ENCODE data around the gene GNG2.

Gene GNG2

DNA sequence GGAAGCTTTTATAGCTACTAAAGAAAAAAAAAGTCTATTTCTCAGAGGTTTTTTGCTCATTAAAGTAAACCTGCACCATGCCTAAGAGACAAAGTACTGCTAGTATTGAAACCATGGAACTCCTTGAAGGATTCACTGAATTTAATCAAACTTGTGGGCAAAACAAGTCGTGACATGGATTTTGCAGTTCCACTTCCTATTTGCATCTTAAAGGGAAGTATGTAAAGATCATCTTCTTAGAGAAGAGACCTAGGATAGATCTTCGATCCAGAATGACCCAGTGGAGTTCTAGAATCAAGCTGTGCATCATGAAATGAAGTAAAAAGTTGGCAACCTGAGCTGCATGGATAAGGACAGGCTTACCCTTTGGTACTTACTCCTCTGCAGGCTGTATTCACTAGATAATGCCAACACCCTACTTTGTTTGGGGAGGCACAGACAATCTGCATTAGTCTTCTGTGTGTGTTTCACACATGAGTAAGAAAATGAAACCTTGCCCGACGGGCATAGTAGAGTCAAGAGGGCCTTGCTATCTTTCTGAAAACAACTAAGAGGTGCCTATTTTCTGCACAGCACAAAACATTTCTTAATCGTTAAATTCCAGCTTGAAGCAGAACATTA, 1.9 kb downstream of the GNG2 start:
- Mint-ChIP-seq H3K9me3 (no peaks in the 10 kb centered on the region), H3K4me3 (peak overlapping the region in 1 of 2 donors; percentile 99), H3K27me3 (no peaks in the 10 kb centered on the region), H3K4me1 (ENCODE audit: low read depth in 2 of 2) (peaks cover 33 to 48% of the 10 kb centered on the region in 2 donors), H3K36me3 (ENCODE audit: insufficient read depth) (peaks cover 33% of the 10 kb centered on the region), H3K27ac (peak overlapping the region in 1 of 2 donors; percentile 90)
- DNase-seq, result no peak
- peak; percentile 15 for ATAC-seq (replicated peaks)

DNA sequence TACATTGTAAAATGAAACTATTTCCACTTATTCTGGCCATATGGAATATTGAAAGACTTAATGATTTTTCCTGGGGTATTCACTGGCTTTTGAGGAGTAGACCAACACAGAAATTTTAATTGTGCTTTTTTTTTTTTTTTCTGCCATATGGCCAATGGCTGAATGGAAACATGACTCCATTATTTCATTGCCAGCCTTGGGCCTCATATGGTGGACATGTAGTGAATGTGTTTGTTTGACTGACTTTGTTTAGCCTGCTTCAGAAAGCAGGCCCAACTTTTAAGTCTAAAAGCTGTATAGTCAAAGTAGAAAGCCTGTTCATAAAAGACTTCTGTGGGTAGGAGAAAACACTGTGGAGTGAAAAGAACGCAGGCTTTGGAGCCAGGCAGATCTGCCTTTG, 2.4 kb downstream of the GNG2 start:
- Mint-ChIP-seq H3K9me3 (no peaks in the 10 kb centered on the region), H3K27ac (peak overlapping the region in 1 of 2 donors; percentile 90), H3K27me3 (no peaks in the 10 kb centered on the region), H3K4me1 (ENCODE audit: low read depth in 2 of 2) (peaks cover 32 to 44% of the 10 kb centered on the region in 2 donors), H3K4me3 (peak overlapping the region in 1 of 2 donors; percentile 99), H3K36me3 (ENCODE audit: insufficient read depth) (peaks cover 33% of the 10 kb centered on the region)
- no peak for ATAC-seq (replicated peaks)
- DNase-seq, result no peak

DNA sequence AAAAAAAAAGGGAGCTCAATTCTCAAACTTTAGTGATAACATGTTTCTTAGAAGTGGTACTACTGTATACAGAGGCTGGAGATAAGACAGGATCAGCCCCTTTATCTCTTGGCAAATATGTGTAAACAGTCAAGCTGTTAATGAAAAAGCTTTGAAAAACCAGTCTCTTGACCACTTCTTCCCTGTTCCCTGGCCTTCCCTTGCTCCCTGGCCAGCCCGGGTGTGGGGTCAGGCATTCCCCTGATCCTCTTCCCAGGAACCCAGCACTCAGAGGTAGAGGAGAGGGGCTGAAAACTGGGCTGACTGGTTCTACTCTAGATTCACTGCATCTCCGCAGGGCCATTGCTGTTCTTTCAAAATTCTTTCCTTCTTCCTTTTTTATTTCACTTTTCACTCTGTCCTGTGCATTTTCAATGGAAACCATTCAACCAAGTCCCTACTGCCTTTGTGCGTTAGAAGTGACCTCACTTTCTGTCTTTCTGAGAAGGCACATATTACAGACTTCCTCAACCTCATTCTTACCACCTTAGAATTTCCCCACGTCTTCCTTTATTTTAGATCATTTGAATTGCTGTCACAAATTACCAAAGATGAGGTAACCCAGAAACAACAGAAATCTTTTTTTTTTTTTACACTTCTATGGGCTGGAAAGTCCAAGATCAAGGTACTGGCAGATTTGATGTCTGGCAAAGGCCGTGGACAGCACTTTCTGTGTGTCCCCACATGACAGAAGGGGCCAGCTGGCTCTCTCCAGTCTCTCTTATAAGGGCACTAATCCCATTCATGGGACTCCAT, 5.7 kb downstream of the GNG2 start:
- no peaks in the 10 kb centered on the region for H3K27me3 Mint-ChIP-seq
- no peak for DNase-seq
- peaks cover 17% of the 10 kb centered on the region for H3K36me3 Mint-ChIP-seq (ENCODE audit: insufficient read depth)
- peak; percentile 62 for ATAC-seq (replicated peaks)
- H3K4me1 Mint-ChIP-seq (ENCODE audit: low read depth in 2 of 2), result peaks cover 28 to 31% of the 10 kb centered on the region in 2 donors
- H3K27ac Mint-ChIP-seq, result no peak overlapping the region
- no peaks in the 10 kb centered on the region for H3K9me3 Mint-ChIP-seq
- no peak overlapping the region for H3K4me3 Mint-ChIP-seq

DNA sequence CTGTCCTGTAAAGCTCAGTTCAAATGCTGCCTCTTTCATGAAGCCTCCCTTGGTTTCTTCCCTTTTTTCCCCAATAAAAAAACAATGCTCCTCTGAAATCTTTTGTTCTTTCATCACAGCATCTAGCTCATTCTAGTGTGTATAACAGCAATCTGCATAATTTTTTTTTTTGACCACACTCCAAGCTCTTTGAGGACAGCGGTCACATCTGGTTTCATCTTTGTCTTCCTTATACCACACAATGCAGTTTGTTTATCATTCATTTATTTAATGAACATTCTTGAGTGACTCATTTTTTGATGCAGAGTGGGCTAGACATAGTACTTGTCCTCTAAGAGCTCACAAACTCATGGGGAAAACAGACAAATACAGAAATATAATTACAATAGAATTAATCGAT, 7.3 kb downstream of the GNG2 start:
- Mint-ChIP-seq H3K4me3 (no peak overlapping the region), H3K9me3 (no peaks in the 10 kb centered on the region), H3K27ac (no peak overlapping the region), H3K4me1 (ENCODE audit: low read depth in 2 of 2) (peaks cover 32 to 41% of the 10 kb centered on the region in 2 donors), H3K27me3 (no peaks in the 10 kb centered on the region), H3K36me3 (ENCODE audit: insufficient read depth) (peaks cover 6% of the 10 kb centered on the region)
- ATAC-seq (replicated peaks) (peak; percentile 58), DNase-seq (no peak)

DNA sequence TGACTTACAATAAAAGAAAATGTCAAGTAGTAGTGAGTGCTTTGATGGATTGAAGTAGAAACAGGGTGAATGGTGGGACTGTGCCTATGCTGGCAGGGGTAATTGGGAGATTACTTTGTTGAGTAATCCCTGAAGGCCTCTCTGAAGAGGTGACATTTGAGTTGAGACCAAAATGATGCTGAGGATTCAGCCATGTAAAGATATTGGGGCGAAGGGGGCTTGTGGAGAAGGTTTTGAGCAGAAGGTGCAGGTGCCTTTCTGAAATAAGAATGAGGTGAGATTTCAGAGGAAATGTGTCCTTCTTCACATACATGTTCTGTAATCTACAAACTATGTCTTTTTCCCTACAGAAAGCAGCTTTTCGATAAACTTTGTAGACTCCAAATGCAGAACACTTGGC, 8.0 kb downstream of the GNG2 start:
- no peak overlapping the region for H3K27ac Mint-ChIP-seq
- no peaks in the 10 kb centered on the region for H3K27me3 Mint-ChIP-seq
- H3K9me3 Mint-ChIP-seq, result no peaks in the 10 kb centered on the region
- H3K36me3 Mint-ChIP-seq (ENCODE audit: insufficient read depth), result peaks cover 11% of the 10 kb centered on the region
- DNase-seq (no peak), ATAC-seq (replicated peaks) (no peak)
- H3K4me1 Mint-ChIP-seq (ENCODE audit: low read depth in 2 of 2), result peaks cover 32 to 43% of the 10 kb centered on the region in 2 donors
- no peak overlapping the region for H3K4me3 Mint-ChIP-seq

DNA sequence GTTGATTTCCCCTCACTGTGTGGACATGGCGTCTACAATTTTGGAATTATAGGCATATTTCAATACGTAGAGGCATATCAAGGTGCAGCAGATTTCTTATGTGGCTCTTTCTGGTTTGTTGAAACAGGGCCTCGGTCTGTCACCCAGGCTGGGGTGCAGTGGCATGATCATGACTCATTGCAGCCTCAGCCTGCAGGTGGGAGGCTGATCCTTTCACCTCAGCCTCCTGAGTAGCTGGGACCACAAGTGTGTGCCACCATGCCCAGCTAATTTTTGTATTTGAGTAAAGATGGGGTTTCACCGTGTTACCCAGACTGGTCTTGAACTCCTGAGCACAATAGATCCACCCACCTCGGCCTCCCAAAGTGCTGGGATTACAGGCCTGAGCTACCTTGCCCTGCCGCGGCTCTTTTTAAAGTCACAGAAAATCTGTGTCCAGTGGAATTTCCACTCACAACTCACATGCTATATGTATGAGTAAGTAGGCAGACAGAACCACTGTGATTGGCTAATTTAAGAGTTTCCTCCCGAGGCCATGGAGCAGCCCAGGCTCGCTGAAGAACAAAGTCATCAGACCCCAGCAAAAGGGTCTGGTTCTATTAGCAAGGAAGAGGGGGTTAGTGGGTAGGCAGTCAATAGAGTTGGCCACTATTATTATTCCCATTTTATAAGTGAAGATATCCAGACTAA, 9.1 kb downstream of the GNG2 start:
- peaks cover 32 to 43% of the 10 kb centered on the region in 2 donors for H3K4me1 Mint-ChIP-seq (ENCODE audit: low read depth in 2 of 2)
- H3K36me3 Mint-ChIP-seq (ENCODE audit: insufficient read depth), result peaks cover 20% of the 10 kb centered on the region
- no peaks in the 10 kb centered on the region for H3K9me3 Mint-ChIP-seq
- DNase-seq (peak; percentile 39 to 57 (median 42)), ATAC-seq (replicated peaks) (peak; percentile 40)
- no peak overlapping the region for H3K27ac Mint-ChIP-seq
- no peaks in the 10 kb centered on the region for H3K27me3 Mint-ChIP-seq
- peak overlapping the region in 1 of 2 donors; percentile 62 for H3K4me3 Mint-ChIP-seq

DNA sequence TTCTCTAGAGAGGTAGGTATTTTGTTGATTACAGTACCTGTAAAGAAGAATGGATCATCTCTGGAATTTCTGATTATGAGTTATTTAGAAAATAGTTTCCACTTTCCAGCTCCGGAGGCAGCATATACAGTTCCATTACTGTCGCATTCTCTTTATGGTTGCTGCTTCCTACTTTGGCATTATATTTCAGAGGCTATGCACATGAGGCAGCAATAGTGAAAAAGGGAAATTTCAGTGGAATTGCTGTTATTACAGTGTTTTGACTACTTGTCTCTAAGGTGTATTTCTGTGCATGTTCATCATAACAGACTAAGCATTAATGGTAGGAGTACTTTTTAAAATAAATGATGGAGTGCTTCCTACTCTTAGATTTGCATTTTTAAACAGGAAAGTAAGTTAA, 10.2 kb downstream of the GNG2 start:
- no peak overlapping the region for H3K27ac Mint-ChIP-seq
- no peaks in the 10 kb centered on the region for H3K27me3 Mint-ChIP-seq
- no peak for ATAC-seq (replicated peaks)
- H3K4me3 Mint-ChIP-seq, result peak overlapping the region in 1 of 2 donors; percentile 24
- H3K36me3 Mint-ChIP-seq (ENCODE audit: insufficient read depth), result peaks cover 25% of the 10 kb centered on the region
- no peak for DNase-seq
- no peaks in the 10 kb centered on the region for H3K9me3 Mint-ChIP-seq
- peaks cover 32 to 42% of the 10 kb centered on the region in 2 donors for H3K4me1 Mint-ChIP-seq (ENCODE audit: low read depth in 2 of 2)

DNA sequence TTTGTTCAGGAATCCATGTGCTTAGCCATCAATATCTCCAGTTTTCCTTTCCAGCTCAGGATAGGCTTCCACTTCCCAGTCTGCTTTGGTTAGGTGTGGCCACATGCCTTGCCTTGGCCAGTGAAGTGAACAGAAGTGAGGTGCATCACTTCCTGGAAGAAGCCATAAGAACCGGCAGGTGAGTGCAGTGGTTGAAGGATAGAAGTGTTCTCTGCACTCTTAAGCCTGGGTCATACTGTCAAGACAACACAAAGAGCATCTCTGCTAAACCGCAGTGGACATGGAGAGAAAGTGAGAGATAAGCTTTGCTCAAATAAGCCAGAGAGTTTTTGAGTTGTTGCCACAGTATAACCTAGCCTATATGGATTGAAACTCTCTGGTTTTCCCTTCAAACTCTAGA, 11.4 kb downstream of the GNG2 start:
- DNase-seq, result no peak
- Mint-ChIP-seq H3K9me3 (no peaks in the 10 kb centered on the region), H3K4me3 (peak overlapping the region; percentile 48 to 61), H3K27ac (peak overlapping the region in 1 of 2 donors; percentile 85), H3K36me3 (ENCODE audit: insufficient read depth) (peaks cover 31% of the 10 kb centered on the region), H3K4me1 (ENCODE audit: low read depth in 2 of 2) (peaks cover 43 to 51% of the 10 kb centered on the region in 2 donors), H3K27me3 (no peaks in the 10 kb centered on the region)
- peak; percentile 11 for ATAC-seq (replicated peaks)

DNA sequence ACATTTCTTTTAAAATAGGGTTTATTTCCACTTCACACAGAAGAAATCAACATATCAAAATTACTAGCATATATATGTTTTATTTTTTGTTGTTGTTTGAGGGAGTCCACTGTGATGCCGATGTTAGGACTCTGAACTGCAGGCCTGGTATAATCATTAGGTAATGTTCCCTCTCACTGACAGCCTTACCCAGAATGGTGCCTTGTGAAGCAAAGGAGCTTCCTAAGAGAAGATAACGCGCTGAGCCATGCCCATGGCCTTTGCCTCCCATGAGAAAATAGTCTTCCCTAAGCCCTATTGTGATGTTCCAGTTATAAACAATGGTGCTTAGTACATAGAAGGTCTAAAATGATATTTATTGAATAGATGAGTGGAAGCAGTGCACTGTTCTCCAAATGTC, 12.0 kb downstream of the GNG2 start:
- DNase-seq (no peak), ATAC-seq (replicated peaks) (no peak)
- peak overlapping the region; percentile 48 to 61 for H3K4me3 Mint-ChIP-seq
- no peaks in the 10 kb centered on the region for H3K9me3 Mint-ChIP-seq
- peak overlapping the region in 1 of 2 donors; percentile 85 for H3K27ac Mint-ChIP-seq
- no peaks in the 10 kb centered on the region for H3K27me3 Mint-ChIP-seq
- peaks cover 35% of the 10 kb centered on the region for H3K36me3 Mint-ChIP-seq (ENCODE audit: insufficient read depth)
- peaks cover 48 to 57% of the 10 kb centered on the region in 2 donors for H3K4me1 Mint-ChIP-seq (ENCODE audit: low read depth in 2 of 2)

DNA sequence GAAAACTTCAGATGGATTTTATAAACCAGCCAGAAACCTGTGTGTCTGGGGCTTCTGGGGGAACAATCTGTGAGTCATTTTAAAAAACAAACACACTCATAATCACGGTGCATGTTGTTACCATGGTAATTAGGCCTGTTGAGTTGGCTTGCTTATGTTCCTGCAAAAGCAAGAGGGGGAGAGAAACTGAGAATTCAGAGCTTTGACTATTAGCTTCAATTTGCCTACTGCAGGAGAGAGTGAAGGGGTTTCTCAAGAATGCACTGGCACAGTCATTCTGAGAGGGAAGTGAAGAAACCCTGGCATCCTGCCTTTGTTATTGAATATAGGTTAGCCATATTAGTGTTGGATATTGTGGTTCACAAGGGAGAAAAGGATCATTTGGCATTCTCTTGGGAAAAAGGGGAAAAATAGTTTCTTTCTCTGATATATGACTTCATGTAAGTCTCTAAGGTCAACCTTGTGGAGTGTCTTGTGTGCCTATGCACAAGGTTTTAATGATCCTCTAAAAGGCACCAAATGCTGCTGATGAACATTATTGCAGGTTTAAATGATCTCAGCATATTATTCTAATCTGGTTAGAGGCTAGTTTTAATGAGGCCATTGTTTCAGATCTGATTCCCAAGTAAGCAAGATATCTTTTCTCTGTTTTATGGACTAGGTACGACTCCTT, 12.9 kb downstream of the GNG2 start:
- Mint-ChIP-seq H3K27ac (peak overlapping the region in 1 of 2 donors; percentile 85), H3K36me3 (ENCODE audit: insufficient read depth) (peaks cover 38% of the 10 kb centered on the region), H3K27me3 (no peaks in the 10 kb centered on the region), H3K4me1 (ENCODE audit: low read depth in 2 of 2) (peaks cover 58 to 65% of the 10 kb centered on the region in 2 donors), H3K9me3 (no peaks in the 10 kb centered on the region), H3K4me3 (peak overlapping the region; percentile 33 to 48)
- DNase-seq, result no peak
- ATAC-seq (replicated peaks), result peak; percentile 56

DNA sequence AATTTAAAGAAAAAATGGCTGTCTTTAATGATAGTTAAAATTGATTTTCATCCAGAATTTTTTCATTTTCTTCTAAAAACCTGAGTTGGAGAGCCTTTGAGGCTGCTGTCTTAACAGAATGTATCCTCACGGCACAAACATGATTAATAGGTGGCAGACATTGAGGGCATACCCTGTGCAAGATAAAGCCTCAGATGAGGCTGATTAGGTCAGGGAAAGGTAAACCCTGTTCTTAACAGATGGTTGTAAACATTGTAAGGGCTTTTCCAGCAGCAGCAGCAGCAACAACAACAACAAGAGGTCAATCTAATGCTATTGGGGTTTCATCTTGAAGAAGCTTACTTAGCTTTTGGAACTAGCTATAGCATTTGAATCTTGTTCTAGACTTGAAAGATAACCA, 17.4 kb downstream of the GNG2 start:
- H3K27me3 Mint-ChIP-seq, result no peaks in the 10 kb centered on the region
- H3K4me3 Mint-ChIP-seq, result peak overlapping the region; percentile 14 to 44
- H3K36me3 Mint-ChIP-seq (ENCODE audit: insufficient read depth), result peaks cover 75% of the 10 kb centered on the region
- H3K27ac Mint-ChIP-seq, result peak overlapping the region; percentile 75 to 90
- DNase-seq, result no peak
- peaks cover 56 to 70% of the 10 kb centered on the region in 2 donors for H3K4me1 Mint-ChIP-seq (ENCODE audit: low read depth in 2 of 2)
- ATAC-seq (replicated peaks), result peak; percentile 51
- no peaks in the 10 kb centered on the region for H3K9me3 Mint-ChIP-seq

DNA sequence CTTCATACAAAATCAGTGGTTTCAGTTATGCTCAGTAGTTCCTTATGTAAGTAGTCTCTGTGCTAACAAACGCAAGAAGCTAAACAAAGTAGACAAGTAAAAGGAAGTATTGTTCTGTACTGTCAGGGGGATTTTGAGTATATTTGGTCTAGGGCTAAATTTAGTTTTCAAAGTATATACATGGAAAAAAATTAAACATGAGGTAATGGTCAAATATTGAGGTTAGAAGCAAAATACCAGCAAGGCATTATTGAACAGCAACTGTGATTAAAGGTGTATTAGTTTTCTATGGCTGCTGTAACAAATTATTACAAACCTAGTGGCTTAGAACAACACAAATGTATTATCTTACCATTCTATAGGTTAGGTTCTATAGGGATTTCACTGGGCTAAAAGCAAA, 18.8 kb downstream of the GNG2 start:
- Mint-ChIP-seq H3K27ac (peak overlapping the region; percentile 13 to 90), H3K27me3 (no peaks in the 10 kb centered on the region), H3K36me3 (ENCODE audit: insufficient read depth) (peaks cover 65% of the 10 kb centered on the region), H3K4me1 (ENCODE audit: low read depth in 2 of 2) (peaks cover 50 to 67% of the 10 kb centered on the region in 2 donors), H3K4me3 (no peak overlapping the region), H3K9me3 (no peaks in the 10 kb centered on the region)
- DNase-seq (no peak), ATAC-seq (replicated peaks) (no peak)
